Mesenchymal stem cell (in vitro differentiated cells and primary cell): ENCODE data around the gene CELF4.
A peak's percentile ranks its signal among the peaks of the same experiment; 100 is the strongest.

ENCODE experiments used
- DNase-seq: peaks from one replicate; pipeline ENCODE4 v3.0.0-alpha.2; 2013
- H2AFZ ChIP-seq: one replicate; pipeline ENCODE4 v1.6.1; 2013; ENCODE audit warnings: low read depth, mild to moderate bottlenecking, control low read depth, inconsistent platforms, low read length, moderate library complexity
- H2AK5ac ChIP-seq: 2 replicates; pipeline ENCODE4 v1.6.1; 2013; ENCODE audit warnings: low read length, moderate library complexity, mild to moderate bottlenecking, inconsistent platforms; ENCODE audit not compliant: severe bottlenecking
- H2BK120ac ChIP-seq: one replicate; pipeline ENCODE4 v1.6.1; 2013; ENCODE audit warnings: low read depth, mild to moderate bottlenecking, inconsistent platforms, low read length, moderate library complexity
- H2BK12ac ChIP-seq, 2 experiments: one replicate each; pipeline ENCODE4 v1.6.1; 2013; ENCODE audit warnings: inconsistent platforms in 2 of 2, low read length in 2 of 2, mild to moderate bottlenecking in 2 of 2, moderate library complexity in 2 of 2, control low read depth in 1 of 2
- H2BK15ac ChIP-seq: one replicate; pipeline ENCODE4 v1.6.1; 2013; ENCODE audit warnings: mild to moderate bottlenecking, low read depth, inconsistent platforms; ENCODE audit not compliant: poor library complexity, severe bottlenecking
- H2BK5ac ChIP-seq: 2 replicates; pipeline ENCODE4 v1.6.1; 2013; ENCODE audit warnings: low read depth, mild to moderate bottlenecking, low read length, control low read depth, inconsistent platforms; ENCODE audit not compliant: poor library complexity, severe bottlenecking
- H3K14ac ChIP-seq, 2 experiments: one replicate each; pipeline ENCODE4 v1.6.1; 2013; ENCODE audit warnings: inconsistent platforms in 2 of 2, low read length in 2 of 2, control low read depth in 1 of 2, mild to moderate bottlenecking in 1 of 2, moderate library complexity in 1 of 2
- H3K18ac ChIP-seq, 2 experiments: one replicate each; pipeline ENCODE4 v1.6.1; 2013; ENCODE audit warnings: inconsistent platforms in 2 of 2, low read length in 2 of 2, control low read depth in 1 of 2, low read depth in 1 of 2, mild to moderate bottlenecking in 1 of 2
- H3K23ac ChIP-seq, 2 experiments: one replicate each; pipeline ENCODE4 v1.6.1; 2013; ENCODE audit warnings: inconsistent platforms in 2 of 2, low read length in 2 of 2, mild to moderate bottlenecking in 2 of 2, moderate library complexity in 2 of 2, control low read depth in 1 of 2
- H3K27ac ChIP-seq: 2 replicates; pipeline ENCODE4 v1.5.1; 2013; ENCODE audit warnings: mild to moderate bottlenecking, moderate library complexity, low read length, control low read depth, inconsistent platforms; ENCODE audit not compliant: poor library complexity, severe bottlenecking
- H3K27me3 ChIP-seq, 2 experiments: 2 replicates each; pipeline versions ENCODE4 v1.6.1 to v1.7.0; 2013; ENCODE audit warnings: low read length in 2 of 2, mild to moderate bottlenecking in 2 of 2, moderate library complexity in 2 of 2, control low read depth in 1 of 2, inconsistent platforms in 1 of 2; ENCODE audit not compliant: control insufficient read depth in 1 of 2, insufficient read depth in 1 of 2
- H3K36me3 ChIP-seq, 2 experiments: 2 replicates each; pipeline versions ENCODE4 v1.6.1 to v1.7.0; 2013; ENCODE audit warnings: low read length in 2 of 2, control low read depth in 1 of 2, inconsistent platforms in 1 of 2, low read depth in 1 of 2, mild to moderate bottlenecking in 1 of 2; ENCODE audit not compliant: insufficient read depth in 2 of 2, control insufficient read depth in 1 of 2
- H3K4ac ChIP-seq, 2 experiments: one replicate each; pipeline ENCODE4 v1.6.1; 2013; ENCODE audit warnings: inconsistent platforms in 2 of 2, low read length in 2 of 2, mild to moderate bottlenecking in 2 of 2, moderate library complexity in 2 of 2, control low read depth in 1 of 2, low read depth in 1 of 2
- H3K4me1 ChIP-seq: 2 replicates; pipeline ENCODE4 v1.6.1; 2013; ENCODE audit warnings: low read depth, low read length, control low read depth; ENCODE audit not compliant: control insufficient read depth, insufficient read depth
- H3K4me2 ChIP-seq: 2 replicates; pipeline ENCODE4 v1.6.1; 2013; ENCODE audit warnings: low read length, mild to moderate bottlenecking, inconsistent platforms; ENCODE audit not compliant: poor library complexity, severe bottlenecking
- H3K4me3 ChIP-seq, 2 experiments: 2 replicates each; pipeline versions ENCODE4 v1.5.1 to v1.7.0; 2013; ENCODE audit warnings: low read length in 2 of 2, mild to moderate bottlenecking in 2 of 2, control low read depth in 1 of 2, low read depth in 1 of 2; ENCODE audit not compliant: insufficient read depth in 1 of 2
- H3K79me1 ChIP-seq: replicated peaks from 2 replicates; pipeline ENCODE4 v1.6.1; 2013; ENCODE audit warnings: mild to moderate bottlenecking, control low read depth, low read length, inconsistent platforms; ENCODE audit not compliant: poor library complexity, severe bottlenecking
- H3K9ac ChIP-seq: 2 replicates; pipeline ENCODE4 v1.7.0; 2013; ENCODE audit warnings: mild to moderate bottlenecking, low read length, moderate library complexity
- H3K9me3 ChIP-seq: 2 replicates; pipeline ENCODE4 v1.7.0; 2013; ENCODE audit warnings: mild to moderate bottlenecking, low read length; ENCODE audit not compliant: control insufficient read depth
- H4K8ac ChIP-seq: one replicate; pipeline ENCODE4 v1.6.1; 2013; ENCODE audit warnings: inconsistent platforms, mild to moderate bottlenecking, low read length, moderate library complexity
- H4K91ac ChIP-seq: one replicate; pipeline ENCODE4 v1.6.1; 2013; ENCODE audit warnings: mild to moderate bottlenecking, low read length, inconsistent platforms
- WGBS: methylation state at CpG from one replicate; pipeline ENCODE4 v1.1.7; 2013; ENCODE audit warnings: mixed read lengths; 5-methylcytosine and 5-hydroxymethylcytosine counted together

Gene CELF4

DNA sequence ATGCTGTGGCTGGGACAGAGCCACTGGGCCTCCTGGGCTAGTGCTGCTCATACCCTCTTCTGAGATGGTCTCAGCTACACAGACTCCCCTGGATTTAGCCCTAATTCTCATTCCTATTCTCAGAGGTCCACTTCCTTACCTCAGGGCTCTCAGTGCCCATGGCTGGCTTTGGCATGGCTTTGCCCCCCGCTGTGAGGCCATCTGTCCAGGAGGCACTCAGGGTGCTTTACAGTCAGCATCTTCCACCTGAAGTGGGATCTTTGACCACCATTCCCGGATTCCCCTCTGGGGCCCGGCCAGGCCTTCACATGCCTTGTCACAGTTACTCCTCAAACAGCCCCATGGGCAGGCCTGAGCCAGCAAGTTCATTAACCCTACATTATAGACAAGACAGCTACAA is 161.8 kb downstream of the CELF4 start:
- no peak overlapping the region for H3K23ac ChIP-seq
- H3K14ac ChIP-seq, result peak overlapping the region in 1 of 2 experiments; percentile 75
- no peaks in the 10 kb centered on the region for H3K36me3 ChIP-seq
- 87% methylated on average over 3 of the region's 3 CpGs for WGBS
- peak overlapping the region; percentile 32 for H2AFZ ChIP-seq
- H3K4me1 ChIP-seq, result peaks cover 12% of the 10 kb centered on the region
- no peak overlapping the region for H3K4me3 ChIP-seq
- peak overlapping the region; percentile 71 for H2BK15ac ChIP-seq
- H2BK120ac ChIP-seq, result peak overlapping the region; percentile 71
- no peaks in the 10 kb centered on the region for H3K9me3 ChIP-seq
- H4K91ac ChIP-seq, result peak overlapping the region; percentile 100
- no peak overlapping the region for H3K27ac ChIP-seq
- H4K8ac ChIP-seq, result peak overlapping the region; percentile 99
- no peak for DNase-seq
- H3K27me3 ChIP-seq, result peaks cover 0 to 11% of the 10 kb centered on the region in 2 experiments
- peak overlapping the region; percentile 94 to 99 for H3K18ac ChIP-seq
- no peak overlapping the region for H2BK5ac ChIP-seq
- H3K4me2 ChIP-seq, result no peak overlapping the region
- H2BK12ac ChIP-seq, result peak overlapping the region; percentile 97 to 99
- no peaks in the 10 kb centered on the region for H3K79me1 ChIP-seq
- H3K9ac ChIP-seq, result no peak overlapping the region
- H2AK5ac ChIP-seq, result no peak overlapping the region
- H3K4ac ChIP-seq, result peak overlapping the region; percentile 49 to 97

GRCh38 chr18:37403100-37403781 is 162.4 kb downstream of the CELF4 start:
- no peak overlapping the region for H3K9ac ChIP-seq
- no peak overlapping the region for H3K27ac ChIP-seq
- peak overlapping the region; percentile 100 for H4K91ac ChIP-seq
- H2BK5ac ChIP-seq, result no peak overlapping the region
- WGBS, result 55% methylated on average over 15 of the region's 20 CpGs
- peak overlapping the region; percentile 81 for H2BK15ac ChIP-seq
- peaks cover 0 to 8% of the 10 kb centered on the region in 2 experiments for H3K27me3 ChIP-seq
- no peaks in the 10 kb centered on the region for H3K79me1 ChIP-seq
- peak overlapping the region; percentile 97 to 99 for H2BK12ac ChIP-seq
- H3K4me3 ChIP-seq, result no peak overlapping the region
- H3K14ac ChIP-seq, result peak overlapping the region in 1 of 2 experiments; percentile 75
- H4K8ac ChIP-seq, result peak overlapping the region; percentile 99
- H2AK5ac ChIP-seq, result no peak overlapping the region
- no peaks in the 10 kb centered on the region for H3K36me3 ChIP-seq
- no peak overlapping the region for H3K23ac ChIP-seq
- H3K4me1 ChIP-seq, result peaks cover 14% of the 10 kb centered on the region
- H2AFZ ChIP-seq, result peak overlapping the region; percentile 32
- peak overlapping the region; percentile 93 for H2BK120ac ChIP-seq
- H3K18ac ChIP-seq, result peak overlapping the region; percentile 97 to 99
- H3K4ac ChIP-seq, result peak overlapping the region; percentile 30 to 97
- DNase-seq, result peak; percentile 96
- H3K9me3 ChIP-seq, result no peaks in the 10 kb centered on the region
- H3K4me2 ChIP-seq, result no peak overlapping the region

GRCh38 chr18:37402735-37403099 is 162.9 kb downstream of the CELF4 start:
- WGBS, result 17% methylated on average over 1 of the region's 1 CpG
- peak overlapping the region; percentile 93 for H2BK120ac ChIP-seq
- peak overlapping the region; percentile 92 for H2BK15ac ChIP-seq
- H2BK5ac ChIP-seq, result no peak overlapping the region
- no peak overlapping the region for H2AK5ac ChIP-seq
- no peak overlapping the region for H3K9ac ChIP-seq
- H4K91ac ChIP-seq, result peak overlapping the region; percentile 98
- H3K14ac ChIP-seq, result peak overlapping the region in 1 of 2 experiments; percentile 2
- peak overlapping the region; percentile 19 to 95 for H3K4ac ChIP-seq
- peak overlapping the region; percentile 44 to 97 for H3K18ac ChIP-seq
- H2BK12ac ChIP-seq, result peak overlapping the region; percentile 73 to 85
- peak overlapping the region; percentile 94 for H4K8ac ChIP-seq
- peaks cover 0 to 5% of the 10 kb centered on the region in 2 experiments for H3K27me3 ChIP-seq
- no peak overlapping the region for H3K4me3 ChIP-seq
- H3K23ac ChIP-seq, result no peak overlapping the region
- H3K9me3 ChIP-seq, result no peaks in the 10 kb centered on the region
- no peak overlapping the region for H3K27ac ChIP-seq
- no peak for DNase-seq
- no peak overlapping the region for H3K4me2 ChIP-seq
- H2AFZ ChIP-seq, result peak overlapping the region; percentile 10
- no peaks in the 10 kb centered on the region for H3K79me1 ChIP-seq
- no peaks in the 10 kb centered on the region for H3K36me3 ChIP-seq
- H3K4me1 ChIP-seq, result peaks cover 14% of the 10 kb centered on the region

- Histone ChIP-seq H3K27ac (no peak overlapping the region), H3K27me3 (peaks cover 0 to 2% of the 10 kb centered on the region in 2 experiments), H3K4me3 (no peak overlapping the region), H4K8ac (no peak overlapping the region), H3K79me1 (no peaks in the 10 kb centered on the region), H2BK5ac (no peak overlapping the region), H2AFZ (no peak overlapping the region), H2BK12ac (peak overlapping the region; percentile 6 to 32), H2BK120ac (no peak overlapping the region), H3K4ac (no peak overlapping the region), H3K4me1 (peaks cover 14% of the 10 kb centered on the region), H3K4me2 (no peak overlapping the region), H2AK5ac (no peak overlapping the region), H3K23ac (no peak overlapping the region), H4K91ac (no peak overlapping the region), H3K9ac (no peak overlapping the region), H3K9me3 (no peaks in the 10 kb centered on the region), H3K36me3 (no peaks in the 10 kb centered on the region), H3K14ac (no peak overlapping the region), H3K18ac (peak overlapping the region in 1 of 2 experiments; percentile 14), H2BK15ac (peak overlapping the region; percentile 44)
- WGBS, result 88% methylated on average over 4 of the region's 4 CpGs
- no peak for DNase-seq
Observed at GRCh38 chr18:37400802-37401201, 164.8 kb downstream of the CELF4 start.
